HepG2 (cell line): Measurements from ENCODE around the gene BCAS3. TPM values are rescaled to one million over a fixed set of nuclear protein-coding genes. Genes with fewer than 3 reads are reported as not detected.

Experiments used
- ATAC-seq: fragments of 200-7000 bp; cut with Tn5 transposase; 3 replicates; pipeline ENCODE4 v1.9.1; 2020; ENCODE audit warnings: mild to moderate bottlenecking, moderate library complexity
- BruUV-seq: library from RNA; stranded (reverse); fragments of 400-500 nt; replicated peaks from 2 replicates; lab custom pipeline; 2021; lab: Mats Ljungman, UMichigan
- CTCF ChIA-PET: fragments of 300-600 bp; formaldehyde crosslinking; extraction: SDS; loops from one replicate; lab custom pipeline; 2021; ENCODE audit warnings: low total read pairs, inconsistent platforms, low intra/inter-chr PET ratio; lab: Yijun Ruan, JAX
- POLR2A ChIA-PET: fragments of 350-600 bp; sonication (Branson Sonifier 250); formaldehyde crosslinking; loops from one replicate; lab custom pipeline; 2020; ENCODE audit warnings: antibody characterized with exemption, inconsistent platforms; lab: Yijun Ruan, JAX
- DNase-seq: peaks from one replicate; pipeline ENCODE4 v3.0.0-alpha.2; 2015; ENCODE audit warnings: low spot score
- FAIRE-seq: peaks from 3 replicates; lab custom pipeline; 2011; peaks lifted over from hg19 to GRCh38; lab: Jason Lieb, UNC
- H2AFZ ChIP-seq: one replicate; pipeline ENCODE4 v1.6.1; 2011; ENCODE audit warnings: low read length, inconsistent platforms
- H3K27ac ChIP-seq: fragments of 300-600 bp; 3 replicates; pipeline ENCODE4 v1.8.0; 2011; ENCODE audit warnings: mixed run types, mild to moderate bottlenecking, mixed read lengths, low read length, inconsistent platforms; ENCODE audit not compliant: insufficient read depth; ENCODE audit errors: extremely low read length
- H3K27me3 ChIP-seq, 2 experiments: fragments of 200-600 bp in 1 of 2; 2 replicates in 1 of 2; 3 replicates in 1 of 2; pipeline versions ENCODE4 v1.6.0 to v1.8.0; 2011; ENCODE audit warnings: low read length in 2 of 2, mild to moderate bottlenecking in 2 of 2, moderate library complexity in 2 of 2, inconsistent platforms in 1 of 2; ENCODE audit not compliant: insufficient read depth in 2 of 2, control insufficient read depth in 1 of 2
- H3K36me3 ChIP-seq, 2 experiments: fragments of 200-600 bp in 1 of 2; replicated peaks in 1 of 2; 2 replicates in 1 of 2; 3 replicates in 1 of 2; pipeline versions ENCODE4 v1.5.1 to v1.8.0; 2011; ENCODE audit warnings: low read length in 2 of 2, inconsistent platforms in 1 of 2; ENCODE audit not compliant: insufficient read depth in 2 of 2, control insufficient read depth in 1 of 2
- H3K4me1 ChIP-seq: 2 replicates; pipeline ENCODE4 v1.5.1; 2012; ENCODE audit warnings: low read length, inconsistent platforms; ENCODE audit not compliant: insufficient read depth
- H3K4me2 ChIP-seq: 2 replicates; pipeline ENCODE4 v1.6.0; 2011; ENCODE audit warnings: low read depth, low read length, inconsistent platforms
- H3K4me3 ChIP-seq, 3 experiments: fragments of 200-600 bp in 1 of 3; sonication (generic), shearing (Covaris generic) in 1 of 3; replicated peaks in 1 of 3; 2 replicates each; pipeline ENCODE4 v1.5.1; 2011 to 2016; ENCODE audit warnings: low read length in 3 of 3, inconsistent platforms in 2 of 3, low read depth in 2 of 3, mild to moderate bottlenecking in 2 of 3, control low read depth in 1 of 3, mixed read lengths in 1 of 3; ENCODE audit not compliant: insufficient read depth in 1 of 3
- H3K79me2 ChIP-seq: one replicate; pipeline ENCODE4 v1.6.1; 2011; ENCODE audit warnings: low read length, inconsistent platforms; ENCODE audit not compliant: insufficient read depth
- H3K9ac ChIP-seq: 2 replicates; pipeline ENCODE4 v1.6.0; 2011; ENCODE audit warnings: mild to moderate bottlenecking, low read depth, low read length, inconsistent platforms; ENCODE audit not compliant: insufficient read depth
- H3K9me3 ChIP-seq: 2 replicates; pipeline ENCODE4 v1.5.1; 2012; ENCODE audit warnings: mild to moderate bottlenecking, low read length
- H4K20me1 ChIP-seq: 2 replicates; pipeline ENCODE4 v1.6.0; 2011; ENCODE audit warnings: inconsistent platforms, mild to moderate bottlenecking, low read length, moderate library complexity; ENCODE audit not compliant: insufficient read depth
- CCDC6 ChIP-seq: sonication (generic); formaldehyde crosslinking; IDR thresholded peaks from 2 replicates; pipeline ENCODE4 v1.8.1; 2022; ENCODE audit warnings: mild to moderate bottlenecking, missing genetic modification reagents, moderate library complexity
- HDAC6 ChIP-seq: fragments of 200-600 bp; sonication (generic); IDR thresholded peaks from 2 replicates; pipeline ENCODE4 v1.7.0; 2017; ENCODE audit warnings: mild to moderate bottlenecking, antibody characterized with exemption, low read length, low read depth
- HOXA3 ChIP-seq: sonication (generic); formaldehyde crosslinking; IDR thresholded peaks from 2 replicates; pipeline ENCODE4 v1.5.0; 2020; ENCODE audit warnings: missing genetic modification reagents
- KAT7 ChIP-seq: IDR thresholded peaks from 2 replicates; pipeline ENCODE4 v1.6.1; 2018; ENCODE audit warnings: borderline replicate concordance, missing compliant biosample characterization
- MYC ChIP-seq: sonication (generic); formaldehyde crosslinking; IDR thresholded peaks from 2 replicates; pipeline ENCODE4 v1.9.0; 2021; ENCODE audit warnings: missing genetic modification reagents, borderline replicate concordance
- PAF1 ChIP-seq: IDR thresholded peaks from 2 replicates; pipeline ENCODE4 v1.6.1; 2016; ENCODE audit warnings: missing genetic modification reagents, missing compliant biosample characterization
- PCBP1 ChIP-seq: fragments of 200-400 bp; formaldehyde crosslinking; IDR thresholded peaks from 2 replicates; pipeline ENCODE4 v1.6.1; 2017; ENCODE audit warnings: mild to moderate bottlenecking, low read depth, low read length, borderline replicate concordance
- PHB2 ChIP-seq: fragments of 450-650 bp; IDR thresholded peaks from 2 replicates; pipeline ENCODE4 v1.6.1; 2018; ENCODE audit not compliant: partially characterized antibody
- PHF21A ChIP-seq: sonication (generic); formaldehyde crosslinking; IDR thresholded peaks from 2 replicates; pipeline ENCODE4 v1.5.0; 2020; ENCODE audit warnings: mild to moderate bottlenecking, missing genetic modification reagents
- RNF2 ChIP-seq: fragments of 450-650 bp; conservative IDR thresholded peaks from 2 replicates; pipeline ENCODE4 v1.6.1; 2016; ENCODE audit warnings: low read depth
- SALL1 ChIP-seq: sonication (generic); formaldehyde crosslinking; IDR thresholded peaks from 2 replicates; pipeline ENCODE4 v1.8.0; 2022; ENCODE audit warnings: mild to moderate bottlenecking, missing genetic modification reagents
- TBX3 ChIP-seq: fragments of 450-650 bp; IDR thresholded peaks from 2 replicates; pipeline ENCODE4 v1.6.1; 2017; ENCODE audit warnings: antibody characterized with exemption, mild to moderate bottlenecking, inconsistent platforms, borderline replicate concordance
- TSC22D2 ChIP-seq: sonication (generic); formaldehyde crosslinking; IDR thresholded peaks from 2 replicates; pipeline ENCODE4 v1.5.1; 2020; ENCODE audit warnings: missing genetic modification reagents, mild to moderate bottlenecking, borderline replicate concordance
- ZBTB42 ChIP-seq: sonication (generic); formaldehyde crosslinking; IDR thresholded peaks from 2 replicates; pipeline ENCODE4 v1.5.0; 2020; ENCODE audit warnings: mild to moderate bottlenecking, missing genetic modification reagents
- ZNF318 ChIP-seq: sonication (generic); formaldehyde crosslinking; IDR thresholded peaks from 2 replicates; pipeline ENCODE4 v1.4.0; 2020; ENCODE audit warnings: mild to moderate bottlenecking, missing genetic modification reagents
- ZNF619 ChIP-seq: sonication (generic); formaldehyde crosslinking; IDR thresholded peaks from 2 replicates; pipeline ENCODE4 v1.4.0; 2020; ENCODE audit warnings: mild to moderate bottlenecking, missing genetic modification reagents
- ZNF724P ChIP-seq: sonication (generic); formaldehyde crosslinking; IDR thresholded peaks from 2 replicates; pipeline ENCODE4 v1.8.0; 2022; ENCODE audit warnings: missing genetic modification reagents, borderline replicate concordance
- ZSCAN21 ChIP-seq: sonication (generic); formaldehyde crosslinking; IDR thresholded peaks from 2 replicates; pipeline ENCODE4 v1.8.0; 2022; ENCODE audit warnings: mild to moderate bottlenecking, missing genetic modification reagents, moderate library complexity, borderline replicate concordance
- WGBS: methylation state at CpG from one replicate; pipeline ENCODE4 v1.1.6; 2017; ENCODE audit warnings: low lambda C conversion rate; 5-methylcytosine and 5-hydroxymethylcytosine counted together
- in situ Hi-C: cut with HindIII; loops from 2 replicates; pipeline ENCODE4 v1.10.0; 2017; ENCODE audit warnings: low pct_unique_long_range_greater_than_20kb; ENCODE audit not compliant: extremely low pct_ligation_motif_present
- intact Hi-C: fragments of 100-400 bp; cut with micrococcal nuclease; formaldehyde crosslinking; loops from one replicate; pipeline ENCODE4 v1.10.0; 2022; ENCODE audit not compliant: unreplicated experiment
- polyA plus RNA-seq, 8 experiments: library from polyadenylated mRNA; depleted of rRNA in 3 of 8; stranded (reverse) in 7 of 8; unstranded in 1 of 8; fragments of >200 nt; fragmentation: Illumina TruSeq in 4 of 8; extraction: Trizol in 4 of 8; gene quantifications; 2 replicates each; pipeline versions ENCODE4 v1.2.1 to v1.2.3, GENCODE V29; 2011 to 2016; ENCODE audit warnings: low read depth in 4 of 8, missing spikeins in 1 of 8, mixed read lengths in 1 of 8; ENCODE audit not compliant: insufficient read depth in 1 of 8
- total RNA-seq, 5 experiments: library from RNA; depleted of rRNA; stranded (reverse); fragments of >200 nt; fragmentation: Illumina TruSeq; extraction: Trizol; gene quantifications; 2 replicates each; pipeline ENCODE4 v1.2.3, GENCODE V29; 2016; ENCODE audit warnings: low read depth in 1 of 5

The BCAS3 gene
- total and polyA plus RNA-seq, 2 of the 13 experiments (the other 11 are each of a cell fraction or from before 2014, with no cell fraction given), result 10.7 to 11.2 TPM

GRCh38 chr17:61152898-61153297 is 475.2 kb downstream of the BCAS3 start (continued):
- TF ChIP-seq ZNF619 (no peak), HDAC6 (no peak), HOXA3 (CRISPR knock-in tag) (no peak), ZBTB42 (no peak), RNF2 (no peak), PHF21A (CRISPR knock-in tag) (no peak)

GRCh38 chr17:61155590-61156237 is 478.1 kb downstream of the BCAS3 start:
- Histone ChIP-seq H4K20me1 (no peaks in the 10 kb centered on the region), H3K4me3 (no peak overlapping the region), H3K79me2 (no peaks in the 10 kb centered on the region), H3K4me2 (no peak overlapping the region), H3K4me1 (0 out of 2 replicates have a peak, but pooled peaks cover 2% of the 10 kb centered on the region), H3K27me3 (no peaks in the 10 kb centered on the region), H3K36me3 (no peaks in the 10 kb centered on the region), H3K9me3 (no peaks in the 10 kb centered on the region), H3K9ac (no peak overlapping the region), H3K27ac (no peak overlapping the region), H2AFZ (no peak overlapping the region)
- ATAC-seq, result no peak
- 62% methylated on average over 4 of the region's 4 CpGs for WGBS
- DNase-seq, result no peak
- BruUV-seq, result no TSS peak
- ChIA-PET POLR2A (no interaction called here), CTCF (no interaction called here)
- in situ Hi-C loops (no loop called here), intact Hi-C loops (no loop called here)
- FAIRE-seq, result no peak
- TF ChIP-seq KAT7 (CRISPR knock-in tag) (no peak), ZNF318 (CRISPR knock-in tag) (no peak), TSC22D2 (CRISPR knock-in tag) (no peak), CCDC6 (CRISPR knock-in tag) (no peak), PHB2 (no peak), TBX3 (no peak), PAF1 (CRISPR knock-in tag) (no peak), PCBP1 (no peak), ZSCAN21 (CRISPR knock-in tag) (no peak), MYC (CRISPR knock-in tag) (no peak), ZNF724P (no peak), SALL1 (no peak)
